ENCODE results near the gene PDE6G. TPM values are rescaled to one million over a fixed set of nuclear protein-coding genes. Genes with fewer than 3 reads are reported as not detected.

PDE6G gene
- total and polyA plus RNA-seq, 2 of the 13 experiments (the other 11 are each of a cell fraction or from before 2014, with no cell fraction given) = 1.4 to 6.7 TPM

DNA sequence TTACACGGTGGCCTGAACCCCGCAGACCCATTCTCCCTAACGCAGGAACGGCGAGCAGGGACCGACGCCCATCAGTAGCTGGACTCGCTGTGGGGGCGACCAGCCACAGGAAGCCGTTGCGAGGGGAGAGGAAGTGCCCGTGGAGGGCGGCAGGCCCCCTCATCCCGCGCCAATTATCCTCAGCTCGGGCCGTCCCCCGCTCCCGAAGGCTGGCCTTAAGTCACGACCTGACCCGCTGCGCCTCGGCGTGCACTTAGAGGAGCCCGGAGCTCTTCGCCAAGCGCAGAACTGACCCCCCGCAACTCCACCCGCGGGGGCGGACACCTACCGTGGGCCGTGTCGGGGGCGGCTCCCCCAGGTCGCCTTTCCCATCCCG is 26.9 kb upstream of the PDE6G start (continued):
- TF ChIP-seq MAFF (IDR thresholded peaks at IDR 0.05; ENCODE audit: low read depth, low read length) (no peak), CBX1 (IDR thresholded peaks at IDR 0.05; ENCODE audit: low read depth) (no peak), HNRNPLL (IDR thresholded peaks at IDR 0.05; ENCODE audit: low read depth, low read length, poor library complexity, severe bottlenecking) (no peak), SAP130 (CRISPR knock-in tag; IDR thresholded peaks at IDR 0.05; ENCODE audit: low read depth) (no peak), DNMT1 (CRISPR knock-in tag; IDR thresholded peaks at IDR 0.05) (no peak; the same call in 1 of the 2 replicates), ZNF891 (CRISPR knock-in tag; IDR thresholded peaks at IDR 0.05) (no peak), SMYD3 (CRISPR knock-in tag; IDR thresholded peaks at IDR 0.05) (no peak), ZBTB1 (CRISPR knock-in tag; IDR thresholded peaks at IDR 0.05; ENCODE audit: borderline replicate concordance) (no peak), ZNF879 (CRISPR knock-in tag; IDR thresholded peaks at IDR 0.05) (no peak), SP4 (CRISPR knock-in tag; IDR thresholded peaks at IDR 0.05) (no peak), AGO2 (optimal IDR thresholded peaks at IDR 0.05; ENCODE audit: low read depth, low read length) (peak; percentile 12), ZNF567 (CRISPR knock-in tag; IDR thresholded peaks at IDR 0.05; ENCODE audit: borderline replicate concordance) (0 out of 2 replicates have a peak, but pooled peaks have one; percentile 84), TBL1XR1 (IDR thresholded peaks at IDR 0.05; ENCODE audit: borderline replicate concordance, low read length, partially characterized antibody) (no peak), ZNF354B (CRISPR knock-in tag; IDR thresholded peaks at IDR 0.05) (no peak), ZNF234 (CRISPR knock-in tag; conservative IDR thresholded peaks at IDR 0.05) (no peak), SMARCE1 (IDR thresholded peaks at IDR 0.05; ENCODE audit: borderline replicate concordance) (no peak)
- TF ChIP-seq, protein P1, sequence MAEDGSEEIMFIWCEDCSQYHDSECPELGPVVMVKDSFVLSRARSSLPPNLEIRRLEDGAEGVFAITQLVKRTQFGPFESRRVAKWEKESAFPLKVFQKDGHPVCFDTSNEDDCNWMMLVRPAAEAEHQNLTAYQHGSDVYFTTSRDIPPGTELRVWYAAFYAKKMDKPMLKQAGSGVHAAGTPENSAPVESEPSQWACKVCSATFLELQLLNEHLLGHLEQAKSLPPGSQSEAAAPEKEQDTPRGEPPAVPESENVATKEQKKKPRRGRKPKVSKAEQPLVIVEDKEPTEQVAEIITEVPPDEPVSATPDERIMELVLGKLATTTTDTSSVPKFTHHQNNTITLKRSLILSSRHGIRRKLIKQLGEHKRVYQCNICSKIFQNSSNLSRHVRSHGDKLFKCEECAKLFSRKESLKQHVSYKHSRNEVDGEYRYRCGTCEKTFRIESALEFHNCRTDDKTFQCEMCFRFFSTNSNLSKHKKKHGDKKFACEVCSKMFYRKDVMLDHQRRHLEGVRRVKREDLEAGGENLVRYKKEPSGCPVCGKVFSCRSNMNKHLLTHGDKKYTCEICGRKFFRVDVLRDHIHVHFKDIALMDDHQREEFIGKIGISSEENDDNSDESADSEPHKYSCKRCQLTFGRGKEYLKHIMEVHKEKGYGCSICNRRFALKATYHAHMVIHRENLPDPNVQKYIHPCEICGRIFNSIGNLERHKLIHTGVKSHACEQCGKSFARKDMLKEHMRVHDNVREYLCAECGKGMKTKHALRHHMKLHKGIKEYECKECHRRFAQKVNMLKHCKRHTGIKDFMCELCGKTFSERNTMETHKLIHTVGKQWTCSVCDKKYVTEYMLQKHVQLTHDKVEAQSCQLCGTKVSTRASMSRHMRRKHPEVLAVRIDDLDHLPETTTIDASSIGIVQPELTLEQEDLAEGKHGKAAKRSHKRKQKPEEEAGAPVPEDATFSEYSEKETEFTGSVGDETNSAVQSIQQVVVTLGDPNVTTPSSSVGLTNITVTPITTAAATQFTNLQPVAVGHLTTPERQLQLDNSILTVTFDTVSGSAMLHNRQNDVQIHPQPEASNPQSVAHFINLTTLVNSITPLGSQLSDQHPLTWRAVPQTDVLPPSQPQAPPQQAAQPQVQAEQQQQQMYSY (CRISPR knock-in tag; IDR thresholded peaks at IDR 0.05) = no peak
- TF ChIP-seq, protein P2, sequence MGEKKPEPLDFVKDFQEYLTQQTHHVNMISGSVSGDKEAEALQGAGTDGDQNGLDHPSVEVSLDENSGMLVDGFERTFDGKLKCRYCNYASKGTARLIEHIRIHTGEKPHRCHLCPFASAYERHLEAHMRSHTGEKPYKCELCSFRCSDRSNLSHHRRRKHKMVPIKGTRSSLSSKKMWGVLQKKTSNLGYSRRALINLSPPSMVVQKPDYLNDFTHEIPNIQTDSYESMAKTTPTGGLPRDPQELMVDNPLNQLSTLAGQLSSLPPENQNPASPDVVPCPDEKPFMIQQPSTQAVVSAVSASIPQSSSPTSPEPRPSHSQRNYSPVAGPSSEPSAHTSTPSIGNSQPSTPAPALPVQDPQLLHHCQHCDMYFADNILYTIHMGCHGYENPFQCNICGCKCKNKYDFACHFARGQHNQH (CRISPR knock-in tag; IDR thresholded peaks at IDR 0.05) = no peak
- TF ChIP-seq, protein P3, sequence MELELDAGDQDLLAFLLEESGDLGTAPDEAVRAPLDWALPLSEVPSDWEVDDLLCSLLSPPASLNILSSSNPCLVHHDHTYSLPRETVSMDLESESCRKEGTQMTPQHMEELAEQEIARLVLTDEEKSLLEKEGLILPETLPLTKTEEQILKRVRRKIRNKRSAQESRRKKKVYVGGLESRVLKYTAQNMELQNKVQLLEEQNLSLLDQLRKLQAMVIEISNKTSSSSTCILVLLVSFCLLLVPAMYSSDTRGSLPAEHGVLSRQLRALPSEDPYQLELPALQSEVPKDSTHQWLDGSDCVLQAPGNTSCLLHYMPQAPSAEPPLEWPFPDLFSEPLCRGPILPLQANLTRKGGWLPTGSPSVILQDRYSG (CRISPR knock-in tag; IDR thresholded peaks at IDR 0.05) = no peak
- TF ChIP-seq, protein P4, sequence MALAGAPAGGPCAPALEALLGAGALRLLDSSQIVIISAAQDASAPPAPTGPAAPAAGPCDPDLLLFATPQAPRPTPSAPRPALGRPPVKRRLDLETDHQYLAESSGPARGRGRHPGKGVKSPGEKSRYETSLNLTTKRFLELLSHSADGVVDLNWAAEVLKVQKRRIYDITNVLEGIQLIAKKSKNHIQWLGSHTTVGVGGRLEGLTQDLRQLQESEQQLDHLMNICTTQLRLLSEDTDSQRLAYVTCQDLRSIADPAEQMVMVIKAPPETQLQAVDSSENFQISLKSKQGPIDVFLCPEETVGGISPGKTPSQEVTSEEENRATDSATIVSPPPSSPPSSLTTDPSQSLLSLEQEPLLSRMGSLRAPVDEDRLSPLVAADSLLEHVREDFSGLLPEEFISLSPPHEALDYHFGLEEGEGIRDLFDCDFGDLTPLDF (CRISPR knock-in tag; IDR thresholded peaks at IDR 0.05) = no peak
- TF ChIP-seq, protein P5, sequence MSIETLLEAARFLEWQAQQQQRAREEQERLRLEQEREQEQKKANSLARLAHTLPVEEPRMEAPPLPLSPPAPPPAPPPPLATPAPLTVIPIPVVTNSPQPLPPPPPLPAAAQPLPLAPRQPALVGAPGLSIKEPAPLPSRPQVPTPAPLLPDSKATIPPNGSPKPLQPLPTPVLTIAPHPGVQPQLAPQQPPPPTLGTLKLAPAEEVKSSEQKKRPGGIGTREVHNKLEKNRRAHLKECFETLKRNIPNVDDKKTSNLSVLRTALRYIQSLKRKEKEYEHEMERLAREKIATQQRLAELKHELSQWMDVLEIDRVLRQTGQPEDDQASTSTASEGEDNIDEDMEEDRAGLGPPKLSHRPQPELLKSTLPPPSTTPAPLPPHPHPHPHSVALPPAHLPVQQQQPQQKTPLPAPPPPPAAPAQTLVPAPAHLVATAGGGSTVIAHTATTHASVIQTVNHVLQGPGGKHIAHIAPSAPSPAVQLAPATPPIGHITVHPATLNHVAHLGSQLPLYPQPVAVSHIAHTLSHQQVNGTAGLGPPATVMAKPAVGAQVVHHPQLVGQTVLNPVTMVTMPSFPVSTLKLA (IDR thresholded peaks at IDR 0.05) = no peak
- TF ChIP-seq, protein P6, sequence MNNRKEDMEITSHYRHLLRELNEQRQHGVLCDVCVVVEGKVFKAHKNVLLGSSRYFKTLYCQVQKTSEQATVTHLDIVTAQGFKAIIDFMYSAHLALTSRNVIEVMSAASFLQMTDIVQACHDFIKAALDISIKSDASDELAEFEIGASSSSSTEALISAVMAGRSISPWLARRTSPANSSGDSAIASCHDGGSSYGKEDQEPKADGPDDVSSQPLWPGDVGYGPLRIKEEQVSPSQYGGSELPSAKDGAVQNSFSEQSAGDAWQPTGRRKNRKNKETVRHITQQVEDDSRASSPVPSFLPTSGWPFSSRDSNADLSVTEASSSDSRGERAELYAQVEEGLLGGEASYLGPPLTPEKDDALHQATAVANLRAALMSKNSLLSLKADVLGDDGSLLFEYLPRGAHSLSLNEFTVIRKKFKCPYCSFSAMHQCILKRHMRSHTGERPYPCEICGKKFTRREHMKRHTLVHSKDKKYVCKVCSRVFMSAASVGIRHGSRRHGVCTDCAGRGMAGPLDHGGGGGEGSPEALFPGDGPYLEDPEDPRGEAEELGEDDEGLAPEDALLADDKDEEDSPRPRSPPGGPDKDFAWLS (CRISPR knock-in tag; IDR thresholded peaks at IDR 0.05; ENCODE audit: borderline replicate concordance) = no peak
